Testis (tissue), 2 donors: ENCODE results near the gene JMJD4.

Experiments
- POLR2A ChIP-seq: fragments of 450-650 bp; IDR thresholded peaks from one replicate; pipeline ENCODE4 v1.6.1; 2017; ENCODE audit warnings: antibody characterized with exemption, mild to moderate bottlenecking, moderate library complexity
- TF ChIP-seq, protein P1 (sequence below), 3 experiments: fragments of 450-650 bp in 2 of 3; fragments of 200-600 bp in 1 of 3; sonication (generic) in 1 of 3; IDR thresholded peaks; one replicate each; pipeline ENCODE4 v1.5.1; 2016 to 2019; ENCODE audit warnings: antibody characterized with exemption in 3 of 3, mild to moderate bottlenecking in 2 of 3, moderate library complexity in 1 of 3

DNA sequence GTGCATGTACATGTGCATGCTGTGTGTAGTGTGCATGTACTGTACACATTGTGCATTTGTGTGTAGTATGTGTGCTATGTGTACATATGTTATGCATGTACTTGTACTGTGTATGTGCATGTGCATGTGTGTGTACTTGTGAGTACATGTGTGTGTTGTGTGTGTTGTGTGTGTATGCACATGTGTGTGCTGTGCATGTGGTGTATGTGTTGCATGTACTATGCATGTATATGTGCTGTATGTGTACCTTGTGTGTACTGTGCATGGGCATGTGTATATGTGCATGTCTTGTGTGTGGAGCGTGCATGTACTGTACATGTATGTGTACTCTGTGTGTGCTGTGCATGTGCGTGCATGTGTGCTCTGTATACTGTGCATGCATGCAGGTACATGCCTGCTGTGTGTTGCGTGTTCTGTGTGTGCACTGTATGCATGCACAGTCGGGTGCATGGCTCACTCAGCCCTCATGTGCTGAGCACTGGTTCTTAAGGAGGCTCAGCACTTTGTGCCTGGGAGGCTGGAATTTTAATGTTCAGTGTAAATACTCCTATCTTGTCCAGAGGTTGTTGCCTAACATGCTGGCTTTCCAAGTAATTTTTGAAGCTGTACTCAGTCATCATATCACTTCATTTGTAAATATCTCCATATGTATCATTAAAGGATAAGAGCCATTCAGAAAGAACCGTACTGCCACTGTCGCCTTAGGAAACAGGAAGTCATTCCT is 32.5 kb upstream of the JMJD4 start:
- no peak for TF ChIP-seq POLR2A
- TF ChIP-seq, protein P1, sequence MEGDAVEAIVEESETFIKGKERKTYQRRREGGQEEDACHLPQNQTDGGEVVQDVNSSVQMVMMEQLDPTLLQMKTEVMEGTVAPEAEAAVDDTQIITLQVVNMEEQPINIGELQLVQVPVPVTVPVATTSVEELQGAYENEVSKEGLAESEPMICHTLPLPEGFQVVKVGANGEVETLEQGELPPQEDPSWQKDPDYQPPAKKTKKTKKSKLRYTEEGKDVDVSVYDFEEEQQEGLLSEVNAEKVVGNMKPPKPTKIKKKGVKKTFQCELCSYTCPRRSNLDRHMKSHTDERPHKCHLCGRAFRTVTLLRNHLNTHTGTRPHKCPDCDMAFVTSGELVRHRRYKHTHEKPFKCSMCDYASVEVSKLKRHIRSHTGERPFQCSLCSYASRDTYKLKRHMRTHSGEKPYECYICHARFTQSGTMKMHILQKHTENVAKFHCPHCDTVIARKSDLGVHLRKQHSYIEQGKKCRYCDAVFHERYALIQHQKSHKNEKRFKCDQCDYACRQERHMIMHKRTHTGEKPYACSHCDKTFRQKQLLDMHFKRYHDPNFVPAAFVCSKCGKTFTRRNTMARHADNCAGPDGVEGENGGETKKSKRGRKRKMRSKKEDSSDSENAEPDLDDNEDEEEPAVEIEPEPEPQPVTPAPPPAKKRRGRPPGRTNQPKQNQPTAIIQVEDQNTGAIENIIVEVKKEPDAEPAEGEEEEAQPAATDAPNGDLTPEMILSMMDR (IDR thresholded peaks at IDR 0.05) = no peak
